Measurements from ENCODE around the gene BAIAP2L1.

Gene BAIAP2L1

DNA sequence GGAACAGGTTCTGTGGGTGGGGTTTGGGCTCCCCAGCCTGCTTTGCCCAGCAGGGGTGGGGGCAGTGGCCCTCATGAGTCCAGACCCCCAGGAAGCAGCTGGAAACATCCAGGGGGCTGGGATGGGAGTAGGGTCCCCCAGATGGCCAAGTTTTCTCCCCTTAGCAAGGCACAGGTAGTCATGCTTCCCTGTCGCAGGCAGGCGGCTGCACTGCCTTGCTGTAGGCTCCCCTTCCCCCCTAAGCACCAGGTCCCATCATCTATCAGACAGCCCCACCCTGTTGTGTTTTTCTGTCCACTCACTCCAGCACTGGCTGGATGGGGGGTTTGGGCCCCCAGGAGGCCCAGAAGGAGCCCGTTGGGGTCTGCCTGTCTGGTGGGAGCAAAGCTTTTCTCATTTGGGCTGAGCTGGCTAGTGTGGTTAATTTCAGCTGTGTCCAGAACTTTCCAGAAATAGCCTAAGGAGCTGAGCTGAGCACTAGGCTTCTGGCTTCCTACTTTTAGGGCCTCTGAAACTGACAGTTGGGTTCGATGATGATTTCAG lies 111.5 kb downstream of the BAIAP2L1 start:
- DNase-seq: no peak

GRCh38 chr7:98288064-98288823 lies 112.6 kb downstream of the BAIAP2L1 start:
- no peak for DNase-seq

GRCh38 chr7:98287486-98287959 lies 113.4 kb downstream of the BAIAP2L1 start:
- peak; percentile 6 for DNase-seq

DNA sequence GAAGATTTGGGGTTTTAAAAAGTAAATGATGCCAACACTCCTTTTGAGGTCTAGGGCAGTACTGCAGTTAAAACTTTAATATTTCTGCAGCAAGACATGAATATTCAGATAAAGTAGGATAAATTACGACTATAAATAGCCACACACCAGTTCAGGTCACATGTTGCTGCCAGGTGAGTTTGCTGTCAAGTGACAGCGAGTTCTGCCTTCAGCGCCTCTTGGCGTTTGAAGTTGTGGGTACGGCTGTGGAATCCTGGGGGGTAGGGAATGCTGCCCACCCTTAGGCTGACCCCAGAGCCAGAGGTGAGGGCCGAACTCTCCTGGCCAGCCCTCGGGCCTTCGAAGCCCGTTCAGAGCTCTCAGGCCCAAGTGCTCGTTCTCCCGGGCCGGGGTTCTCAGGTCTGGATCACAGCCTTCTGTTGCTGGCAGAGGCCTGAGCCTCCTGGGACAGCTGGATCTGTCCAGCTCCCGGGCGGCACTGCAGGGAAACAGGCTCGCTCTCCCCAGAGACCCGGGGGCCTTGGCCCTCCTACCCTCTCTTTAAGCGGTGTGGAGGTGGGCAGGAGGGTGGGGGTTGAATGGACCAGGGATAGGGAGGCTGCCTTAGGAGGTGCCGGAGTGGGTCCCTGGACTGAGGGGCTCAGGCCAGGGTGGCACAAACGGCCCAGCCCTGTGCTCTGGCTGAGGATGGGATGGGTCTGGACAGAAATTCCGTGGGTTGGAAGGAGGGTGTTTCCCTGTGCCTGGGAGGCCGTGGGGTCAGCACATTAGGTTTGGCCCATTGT lies 114.0 kb downstream of the BAIAP2L1 start:
- no peak for DNase-seq

DNA sequence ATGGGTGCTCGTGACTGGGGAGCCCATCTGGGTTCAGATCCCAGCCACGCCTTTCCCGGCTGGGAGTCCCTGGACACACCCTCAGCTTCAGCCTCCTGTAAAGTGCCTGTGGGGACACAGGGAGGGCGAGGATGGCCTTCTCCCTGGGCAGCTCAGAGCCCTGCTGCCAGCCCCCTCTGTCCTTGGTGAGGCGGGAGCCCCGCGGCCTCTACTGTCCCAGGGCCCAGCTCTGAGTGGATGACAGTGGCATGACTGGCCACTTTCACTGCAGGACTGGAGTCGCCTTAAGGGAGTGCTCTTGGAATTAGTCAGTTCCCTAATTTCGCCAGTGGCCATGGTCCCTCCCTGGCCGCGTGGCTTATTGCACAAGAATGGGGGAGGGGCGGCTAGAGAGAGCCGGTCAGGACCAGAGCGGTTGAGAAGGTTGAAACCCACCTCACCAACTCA lies 114.8 kb downstream of the BAIAP2L1 start:
- no peak for DNase-seq

DNA sequence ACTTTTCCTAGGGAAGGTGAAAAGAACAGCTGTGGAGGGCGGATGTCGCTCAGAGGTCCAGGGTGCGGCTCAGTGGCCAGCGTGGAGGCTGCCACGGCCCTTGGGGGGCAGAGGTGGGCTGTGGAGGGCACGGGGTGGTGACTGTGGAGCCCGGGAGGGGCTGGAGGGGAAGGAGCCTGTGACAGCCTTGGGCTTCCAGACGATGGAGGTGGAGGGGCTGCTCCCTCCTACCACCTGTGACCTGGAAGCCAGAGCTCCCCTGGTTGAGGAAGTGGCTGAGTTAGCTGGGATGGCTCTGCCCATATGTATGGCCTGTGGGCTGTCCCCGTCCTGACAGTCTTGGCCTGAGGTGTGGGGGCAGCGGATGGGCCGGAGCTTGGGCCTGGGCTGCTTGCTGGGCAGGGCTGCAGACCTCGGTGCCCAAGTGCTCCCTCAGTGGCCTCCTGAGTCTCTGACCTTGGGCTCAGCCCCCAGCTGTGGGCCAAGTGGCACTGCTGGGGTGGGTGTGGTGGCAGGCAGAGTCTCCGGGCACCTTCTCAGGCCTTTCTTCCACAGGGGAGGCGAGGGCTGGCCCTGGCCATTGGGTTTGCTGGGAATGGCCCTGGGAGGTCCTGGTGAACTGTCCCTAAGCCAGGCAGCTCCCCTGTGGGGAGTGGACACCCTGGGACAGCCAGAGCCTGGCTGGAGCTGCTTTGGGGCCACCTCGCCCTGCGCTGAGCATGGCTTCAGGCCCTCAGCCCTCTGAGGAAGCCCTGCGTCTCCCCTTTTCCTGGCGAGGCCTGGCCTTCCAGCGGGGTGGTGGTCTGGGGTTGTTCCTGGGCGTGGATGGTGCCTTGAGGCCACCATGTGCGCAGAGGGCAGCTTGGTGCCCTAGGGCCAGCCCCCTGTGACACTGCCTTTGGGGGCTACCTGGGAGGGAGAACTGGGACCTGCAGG lies 115.5 kb downstream of the BAIAP2L1 start:
- DNase-seq: no peak

DNA sequence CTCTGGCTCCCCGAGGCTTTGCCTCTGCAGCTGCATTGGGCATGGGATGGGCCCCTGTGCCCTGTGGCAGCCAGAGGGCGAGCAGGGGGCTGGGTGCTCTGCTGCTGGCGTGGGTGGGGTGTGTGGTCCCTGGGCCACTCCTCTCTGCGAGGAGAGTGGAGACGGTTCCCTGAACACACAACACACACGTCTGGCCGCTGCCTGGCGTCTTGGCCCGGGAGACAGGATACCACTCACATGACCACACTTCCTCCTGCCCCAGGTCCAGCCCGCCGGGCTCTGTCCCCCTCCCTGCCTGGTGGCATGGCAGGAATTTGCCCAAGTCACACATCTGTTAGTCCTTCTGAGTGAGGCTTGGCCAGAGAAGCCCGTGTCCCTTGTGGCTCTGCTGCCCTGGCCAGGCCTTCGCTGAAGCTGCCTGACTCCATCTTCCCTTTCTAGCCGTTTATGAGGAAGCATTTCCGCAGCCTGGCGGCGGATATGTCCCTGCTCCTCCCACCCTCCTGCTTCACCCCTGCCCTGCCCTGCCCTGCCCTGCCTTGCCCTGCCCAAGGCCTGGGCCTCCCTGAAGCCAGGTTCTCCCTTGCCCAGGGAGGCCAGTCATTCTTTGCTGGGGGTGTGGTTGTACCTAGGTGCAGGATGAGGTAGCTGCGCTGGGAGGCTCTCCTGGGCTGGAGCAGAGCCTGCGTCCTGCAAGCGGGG lies 116.4 kb downstream of the BAIAP2L1 start:
- DNase-seq: no peak

DNA sequence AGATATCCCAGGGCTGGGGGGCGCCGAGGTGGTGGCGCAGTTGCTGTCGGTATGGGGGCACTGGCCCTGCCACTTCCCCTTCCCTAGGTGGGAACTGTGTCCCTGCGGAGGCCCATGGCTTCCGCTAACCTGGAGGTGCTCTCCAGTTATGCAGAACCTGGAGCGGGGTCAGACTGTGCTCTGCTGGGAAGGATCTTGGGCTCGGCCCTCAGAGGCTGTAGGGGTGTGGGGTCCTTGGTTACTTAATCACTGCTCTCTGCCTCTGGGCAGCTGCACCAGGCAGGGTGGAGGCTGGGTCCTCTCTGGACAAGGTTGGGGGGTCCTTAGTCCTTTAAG lies 117.0 kb downstream of the BAIAP2L1 start:
- no peak for DNase-seq

DNA sequence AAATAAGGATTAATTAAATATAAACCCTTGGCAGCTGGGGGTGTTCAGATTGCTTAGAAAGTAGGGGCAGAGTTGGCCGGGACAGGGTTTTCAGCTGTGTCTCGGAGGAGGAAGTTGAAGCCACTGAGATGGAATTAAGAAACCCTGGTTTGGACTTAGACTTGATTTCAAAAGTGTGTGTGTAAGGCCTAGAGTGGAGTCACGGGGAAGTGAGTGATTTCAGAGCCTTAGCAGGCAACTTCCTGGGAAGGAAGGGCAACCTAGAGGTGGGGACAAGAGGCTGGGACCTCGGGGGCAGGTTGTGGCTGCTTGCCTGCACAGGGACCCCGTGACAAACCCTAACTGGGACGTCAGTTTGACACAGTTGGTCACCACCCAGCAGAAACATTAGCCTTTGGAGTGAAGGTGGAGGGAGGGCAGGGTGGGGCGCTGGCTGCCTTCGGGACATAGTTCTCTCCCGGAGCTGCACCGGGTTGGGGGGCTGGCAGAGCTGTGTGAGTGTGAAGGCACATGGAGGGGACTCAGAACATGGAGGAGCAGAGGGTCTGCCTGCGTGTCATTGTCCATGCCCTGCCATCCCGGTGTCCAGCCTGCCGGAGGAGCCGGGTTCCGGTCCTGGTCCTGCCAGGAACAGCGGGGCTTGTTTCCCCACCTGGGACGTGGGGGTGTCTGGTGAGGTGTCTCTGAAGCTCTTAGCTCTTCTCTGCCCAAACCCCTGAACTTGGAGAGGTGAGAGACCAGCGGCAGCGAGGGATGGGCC lies 117.6 kb downstream of the BAIAP2L1 start:
- DNase-seq: no peak

DNA sequence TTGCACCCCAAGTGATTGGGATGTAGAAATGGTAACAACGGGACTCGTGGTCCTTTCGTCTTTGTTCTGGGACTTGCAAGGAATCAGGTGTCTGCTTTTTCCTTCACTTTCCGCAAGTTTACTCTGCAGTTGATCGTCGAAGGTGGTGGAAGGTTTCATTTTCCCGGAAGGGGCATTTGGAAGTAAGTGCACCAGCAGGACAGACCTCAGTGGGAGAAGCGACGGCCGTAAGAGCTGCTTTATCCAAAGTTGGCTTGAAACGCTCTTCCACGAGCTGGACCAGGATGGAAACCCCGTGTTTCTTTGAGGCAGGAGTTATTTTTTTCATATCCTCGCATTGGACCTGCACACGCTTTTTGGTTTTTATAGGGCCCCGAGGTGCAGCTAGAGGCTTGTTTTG lies 118.2 kb downstream of the BAIAP2L1 start:
- no peak for DNase-seq

DNA sequence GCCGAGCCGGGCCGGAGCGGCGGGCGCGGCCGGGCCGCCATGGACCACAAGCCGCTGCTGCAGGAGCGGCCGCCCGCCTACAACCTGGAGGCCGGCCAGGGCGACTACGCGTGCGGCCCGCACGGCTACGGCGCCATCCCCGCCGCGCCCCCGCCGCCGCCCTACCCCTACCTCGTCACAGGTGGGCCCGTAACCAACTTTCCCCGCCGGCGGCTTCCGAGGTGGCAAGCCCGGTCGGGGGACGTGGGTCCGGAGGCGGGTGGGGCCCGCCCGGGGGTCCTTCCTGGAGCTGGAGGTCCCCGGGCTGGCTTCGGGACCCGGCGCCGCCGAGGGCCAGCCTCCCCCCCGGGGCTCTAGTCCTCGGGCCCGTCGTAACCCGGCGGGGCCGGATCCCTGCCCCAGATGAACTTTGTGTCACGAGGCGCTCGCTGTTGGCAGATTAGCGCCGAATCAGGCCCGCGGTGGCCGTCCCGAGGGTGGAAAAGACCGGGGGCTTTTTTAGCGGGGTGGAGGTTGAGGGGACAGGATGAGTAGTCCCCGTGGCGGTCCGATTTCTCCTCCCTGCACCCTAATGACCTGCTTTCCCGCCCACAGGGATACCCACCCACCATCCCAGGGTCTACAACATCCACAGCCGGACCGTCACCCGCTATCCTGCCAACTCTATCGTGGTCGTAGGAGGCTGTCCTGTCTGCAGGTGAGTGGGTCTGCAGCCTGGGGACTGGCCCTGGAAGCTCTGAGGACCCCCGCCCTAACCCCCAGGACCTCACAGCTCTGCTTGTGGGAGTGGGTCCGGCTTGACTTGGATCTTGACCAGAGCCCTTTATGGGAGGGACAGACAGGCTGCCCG lies 118.9 kb downstream of the BAIAP2L1 start:
- DNase-seq: no peak

DNA sequence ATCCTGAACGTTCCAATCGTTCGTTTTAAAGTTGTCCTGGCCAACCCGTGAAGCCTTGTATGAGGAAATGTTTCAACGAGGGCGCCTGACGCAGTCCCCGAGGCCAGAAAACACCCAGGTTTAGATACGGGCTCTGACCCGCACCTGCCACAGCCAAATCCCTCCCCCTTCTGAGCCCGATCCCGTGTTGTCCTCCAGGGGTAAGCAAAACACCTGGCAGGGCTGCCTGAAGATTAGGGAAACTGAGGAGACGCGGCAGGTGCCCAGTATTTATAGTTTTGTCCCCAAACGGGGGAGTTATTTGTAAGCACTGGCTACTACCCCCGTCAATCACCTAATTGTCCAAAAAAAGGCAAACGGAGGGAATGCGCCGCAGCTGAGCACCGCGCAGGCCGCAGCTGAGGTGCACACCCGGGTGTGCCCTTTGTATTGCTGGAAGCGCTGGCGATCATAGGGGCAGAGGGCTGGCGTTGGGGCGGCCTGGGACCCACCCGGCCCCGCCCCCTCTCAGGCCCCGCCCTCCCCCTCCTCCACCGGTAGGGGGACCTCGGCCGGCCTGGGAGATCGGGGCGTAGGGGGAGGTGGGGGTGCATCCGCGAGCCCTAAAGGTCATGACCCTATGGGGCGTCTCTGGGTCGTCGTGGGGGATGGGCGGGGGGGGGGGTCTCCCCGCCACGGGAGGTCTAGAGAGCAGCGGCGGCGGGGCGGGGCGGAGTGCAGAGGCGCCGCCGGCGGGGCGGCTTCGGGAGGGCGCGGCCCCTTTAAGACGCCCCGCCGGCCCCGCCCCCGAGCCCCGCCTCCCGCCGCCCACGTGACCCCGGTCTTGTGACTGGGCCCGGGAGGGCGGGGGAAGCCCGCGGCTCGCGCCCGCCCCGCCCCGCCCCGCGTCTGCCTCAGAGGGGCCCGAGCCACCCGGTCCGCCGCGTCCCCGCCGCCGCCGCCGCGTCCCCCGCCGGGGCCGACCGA lies 119.8 kb downstream of the BAIAP2L1 start, which contains the start of gene BRI3:
TSS of gene BRI3 (plus strand) at position 896 of the 966 bp plus-strand sequence. CDS start 110 bp downstream, outside the sequence.
- peak; percentile 89 for DNase-seq

DNA sequence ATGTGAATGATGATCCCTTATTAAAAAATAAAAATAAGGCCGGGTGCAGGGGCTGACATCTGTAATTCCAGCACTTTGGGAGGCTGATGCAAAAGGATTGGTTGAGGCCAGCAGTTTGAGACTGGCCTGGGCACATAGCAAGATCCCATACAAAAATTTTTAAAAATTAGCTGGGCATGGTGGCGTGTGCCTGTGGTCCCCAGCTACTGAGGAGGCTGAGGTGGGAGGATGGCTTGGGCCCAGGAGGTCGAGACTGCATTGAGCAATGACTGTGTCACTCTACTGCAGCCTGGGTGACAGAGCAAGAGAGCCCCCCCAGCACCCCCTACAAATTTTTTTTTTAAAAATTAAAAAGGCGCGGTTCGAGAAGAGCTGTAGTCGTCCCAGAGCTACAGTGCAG lies 120.6 kb downstream of the BAIAP2L1 start:
- no peak for DNase-seq

GRCh38 chr7:98278936-98279335 lies 122.0 kb downstream of the BAIAP2L1 start:
- DNase-seq: no peak

- DNase-seq: no peak
Measured at GRCh38 chr7:98278408-98278807, 122.5 kb downstream of the BAIAP2L1 start.

GRCh38 chr7:98276241-98276761 lies 124.6 kb downstream of the BAIAP2L1 start:
- DNase-seq: no peak

DNA sequence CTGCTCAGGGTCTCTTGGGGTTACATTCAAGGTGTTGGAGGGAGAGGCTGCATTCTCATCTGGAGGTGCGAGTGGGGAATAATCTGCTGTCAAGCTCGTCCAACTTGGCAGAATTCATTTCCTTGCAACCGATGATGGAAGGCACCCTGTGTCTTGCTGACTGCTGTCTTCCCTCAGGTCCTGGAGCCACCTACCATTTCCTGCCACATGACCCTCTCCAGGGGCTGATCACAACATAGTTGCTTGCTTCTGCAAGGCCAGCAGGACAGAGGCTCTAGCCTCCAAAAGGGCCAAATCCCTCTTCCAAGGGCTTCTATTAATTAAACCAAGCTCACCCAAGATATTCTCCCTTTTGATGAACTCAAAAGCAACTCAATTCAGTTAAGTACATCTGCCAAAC lies 133.6 kb downstream of the BAIAP2L1 start:
- no peak for DNase-seq

DNA sequence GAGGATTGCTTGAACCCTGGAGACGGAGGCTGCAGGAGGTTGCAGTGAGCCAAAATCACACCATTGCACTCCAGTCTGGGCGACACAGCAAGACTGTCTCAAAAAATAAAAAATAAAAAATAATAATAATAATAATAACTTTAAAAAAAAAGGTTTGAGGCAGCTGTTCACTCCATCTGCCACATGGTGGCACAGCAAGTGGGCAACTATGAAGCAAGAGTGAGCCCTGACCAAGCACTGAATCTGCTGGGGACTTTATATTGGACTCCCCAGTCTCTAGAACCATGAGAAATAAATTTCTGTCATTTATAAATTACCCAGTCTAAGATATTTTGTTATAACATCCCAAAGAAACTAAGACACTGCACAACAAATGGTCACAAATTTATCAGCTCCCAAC lies 134.1 kb downstream of the BAIAP2L1 start:
- no peak for DNase-seq

DNA sequence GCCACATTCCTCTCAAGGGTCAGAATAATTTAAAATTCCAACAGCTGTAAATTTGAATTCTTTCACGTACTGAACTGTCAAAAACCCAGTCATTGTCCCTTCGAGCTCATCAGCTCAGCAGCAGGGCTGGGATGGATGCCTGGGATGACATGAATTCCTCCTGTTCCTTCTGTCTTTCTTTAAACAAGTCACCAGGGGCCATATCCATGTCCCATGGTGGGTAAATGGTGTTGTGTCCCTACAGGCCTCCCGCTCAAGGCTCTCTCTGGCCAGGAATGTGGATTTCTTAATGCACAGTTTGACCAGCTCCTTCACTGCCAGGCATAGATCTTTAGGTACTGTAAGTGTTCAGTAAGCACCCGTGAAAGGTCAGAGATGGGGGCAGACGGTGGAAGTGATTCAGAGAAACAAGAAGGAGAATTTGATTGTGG lies 135.0 kb downstream of the BAIAP2L1 start:
- DNase-seq: no peak

All from NCI-H1105 (cell line).